PC-9 (cell line): ENCODE data around the gene RPS14. TPM values are rescaled to one million over a fixed set of nuclear protein-coding genes. Genes with fewer than 3 reads are reported as not detected.

Experiments used
- BruUV-seq: library from RNA; stranded (reverse); fragments of 400-500 nt; replicated peaks from 2 replicates; lab custom pipeline; 2021; lab: Mats Ljungman, UMichigan
- CTCF ChIA-PET: fragments of 300-600 bp; sonication (Branson Sonifier 250); formaldehyde crosslinking; loops from one replicate; lab custom pipeline; 2022; ENCODE audit warnings: antibody characterized with exemption; lab: Charles Lee
- POLR2A ChIA-PET: fragments of 300-600 bp; sonication (Branson Sonifier 250); formaldehyde crosslinking; loops from one replicate; lab custom pipeline; 2022; ENCODE audit warnings: antibody characterized with exemption; ENCODE audit not compliant: unreplicated experiment; lab: Charles Lee
- DNase-seq, 2 experiments: peaks; one replicate each; pipeline versions ENCODE4 v3.0.0 to v3.0.0-alpha.2; 2015 to 2022; ENCODE audit warnings: mixed read lengths in 1 of 2
- H2AFZ ChIP-seq: fragments of 200-600 bp; sonication (generic); 2 replicates; pipeline ENCODE4 v1.8.1; 2017; ENCODE audit warnings: antibody characterized with exemption
- H3F3A ChIP-seq: fragments of 200-600 bp; sonication (generic); 2 replicates; pipeline ENCODE4 v1.8.1; 2017; ENCODE audit warnings: antibody characterized with exemption, mild to moderate bottlenecking, low read depth; ENCODE audit not compliant: insufficient read depth
- H3K27ac ChIP-seq: fragments of 200-600 bp; sonication (generic); 2 replicates; pipeline ENCODE4 v1.6.1; 2016; ENCODE audit warnings: mixed run types
- H3K27me3 ChIP-seq: fragments of 200-600 bp; sonication (generic); 2 replicates; pipeline ENCODE4 v1.6.1; 2016; ENCODE audit warnings: low read depth, mixed run types; ENCODE audit not compliant: insufficient read depth
- H3K36me3 ChIP-seq: fragments of 200-600 bp; sonication (generic); 2 replicates; pipeline ENCODE4 v1.6.1; 2016; ENCODE audit warnings: low read depth, mixed run types
- H3K4me1 ChIP-seq: fragments of 200-600 bp; sonication (generic); replicated peaks from 2 replicates; pipeline ENCODE4 v1.6.1; 2016; ENCODE audit warnings: mixed run types; ENCODE audit not compliant: insufficient read depth
- H3K4me2 ChIP-seq: fragments of 200-600 bp; sonication (generic); 2 replicates; pipeline ENCODE4 v1.6.1; 2017; ENCODE audit warnings: mixed run types
- H3K4me3 ChIP-seq: fragments of 200-600 bp; sonication (generic); 2 replicates; pipeline ENCODE4 v1.6.1; 2016; ENCODE audit warnings: mixed run types
- H3K79me2 ChIP-seq: fragments of 200-600 bp; sonication (generic); 2 replicates; pipeline ENCODE4 v1.6.1; 2017; ENCODE audit warnings: low read depth, mixed run types
- H3K9me2 ChIP-seq: fragments of 200-600 bp; sonication (generic); 2 replicates; pipeline ENCODE4 v1.8.1; 2017; ENCODE audit warnings: mild to moderate bottlenecking; ENCODE audit not compliant: insufficient read depth
- H3K9me3 ChIP-seq: fragments of 200-600 bp; sonication (generic); 2 replicates; pipeline ENCODE4 v1.8.1; 2016; ENCODE audit warnings: low read depth; ENCODE audit not compliant: insufficient read depth
- H4K20me1 ChIP-seq: fragments of 200-600 bp; sonication (generic); 2 replicates; pipeline ENCODE4 v1.8.1; 2017; ENCODE audit not compliant: insufficient read depth
- CTCF ChIP-seq: fragments of 200-600 bp; sonication (generic); conservative IDR thresholded peaks from 2 replicates; pipeline ENCODE4 v1.6.1; 2017; ENCODE audit warnings: mixed run types, antibody characterized with exemption, mild to moderate bottlenecking, moderate library complexity
- EZH2 ChIP-seq: fragments of 200-600 bp; sonication (generic); IDR thresholded peaks from 2 replicates; pipeline ENCODE4 v1.8.0; 2017; ENCODE audit warnings: antibody characterized with exemption, low read depth
- intact Hi-C: fragments of 100-400 bp; cut with micrococcal nuclease; formaldehyde crosslinking; loops from one replicate; pipeline ENCODE4 v1.10.0; 2022; ENCODE audit not compliant: unreplicated experiment
- total RNA-seq: library from RNA; stranded (reverse); gene quantifications from 2 replicates; pipeline ENCODE4 v1.2.3, GENCODE V29; 2021

RPS14 gene
- total RNA-seq, 1 experiment from 2014 or later = 2,907 TPM

GRCh38 chr5:150397782-150398721 lies 51.5 kb downstream of the RPS14 start:
- Histone ChIP-seq H3K27me3 (no peaks in the 10 kb centered on the region), H3F3A (0 out of 2 replicates have a peak, but pooled peaks cover 5% of the 10 kb centered on the region), H3K4me3 (no peak overlapping the region), H3K4me2 (no peak overlapping the region), H2AFZ (no peak overlapping the region), H3K36me3 (no peaks in the 10 kb centered on the region), H3K9me2 (no peaks in the 10 kb centered on the region), H3K9me3 (no peaks in the 10 kb centered on the region), H4K20me1 (no peaks in the 10 kb centered on the region), H3K79me2 (no peaks in the 10 kb centered on the region), H3K27ac (no peak overlapping the region), H3K4me1 (no peaks in the 10 kb centered on the region)
- intact Hi-C loops = loop anchor here (5.0 kb wide), 1 partner anchor 39 kb away; no protein-coding TSS in a partner anchor
- no peak for DNase-seq
- no peak for TF ChIP-seq EZH2
- TF ChIP-seq CTCF = no peak; the same call in 1 of the 2 replicates
- BruUV-seq = no TSS peak
- POLR2A ChIA-PET = no interaction called here
- CTCF ChIA-PET = interaction anchor here (0.6 kb wide), 1 partner anchor 668 kb away, joined by 3 read pairs; the partner anchor contains the start of gene PPARGC1B

GRCh38 chr5:150397146-150397781 lies 52.3 kb downstream of the RPS14 start:
- H3F3A ChIP-seq = 0 out of 2 replicates have a peak, but pooled peaks cover 5% of the 10 kb centered on the region
- H3K27ac ChIP-seq = no peak overlapping the region
- CTCF ChIA-PET = interaction anchor here (0.6 kb wide), 1 partner anchor 238 kb away, joined by 3 read pairs; no protein-coding TSS in a partner anchor
- H3K79me2 ChIP-seq = no peaks in the 10 kb centered on the region
- H3K27me3 ChIP-seq = no peaks in the 10 kb centered on the region
- H2AFZ ChIP-seq = no peak overlapping the region
- H3K4me3 ChIP-seq = no peak overlapping the region
- no peak for DNase-seq
- BruUV-seq = no TSS peak
- H3K4me1 ChIP-seq = no peaks in the 10 kb centered on the region
- no peaks in the 10 kb centered on the region for H3K9me3 ChIP-seq
- H3K9me2 ChIP-seq = no peaks in the 10 kb centered on the region
- no peaks in the 10 kb centered on the region for H4K20me1 ChIP-seq
- intact Hi-C loops = loop anchor here (5.0 kb wide), 1 partner anchor 40 kb away; no protein-coding TSS in a partner anchor
- no peak overlapping the region for H3K4me2 ChIP-seq
- no peaks in the 10 kb centered on the region for H3K36me3 ChIP-seq
- no peak for TF ChIP-seq EZH2
- TF ChIP-seq CTCF = no peak
- POLR2A ChIA-PET = no interaction called here

GRCh38 chr5:150396267-150396666 lies 53.3 kb downstream of the RPS14 start:
- no peaks in the 10 kb centered on the region for H4K20me1 ChIP-seq
- no peak overlapping the region for H3K27ac ChIP-seq
- ChIA-PET CTCF (no interaction called here), POLR2A (no interaction called here)
- no peaks in the 10 kb centered on the region for H3K9me2 ChIP-seq
- H3K36me3 ChIP-seq = no peaks in the 10 kb centered on the region
- no peak overlapping the region for H2AFZ ChIP-seq
- no peak overlapping the region for H3K4me2 ChIP-seq
- BruUV-seq = no TSS peak
- no peak overlapping the region for H3K4me3 ChIP-seq
- H3K79me2 ChIP-seq = no peaks in the 10 kb centered on the region
- 0 out of 2 replicates have a peak, but pooled peaks cover 5% of the 10 kb centered on the region for H3F3A ChIP-seq
- intact Hi-C loops = loop anchor here (5.0 kb wide), 1 partner anchor 41 kb away; no protein-coding TSS in a partner anchor
- TF ChIP-seq CTCF (no peak), EZH2 (no peak)
- H3K4me1 ChIP-seq = no peaks in the 10 kb centered on the region
- DNase-seq = no peak
- no peaks in the 10 kb centered on the region for H3K9me3 ChIP-seq
- no peaks in the 10 kb centered on the region for H3K27me3 ChIP-seq
